Measurements from ENCODE around the gene SRRM3.

- TF ChIP-seq ZNF18 (tag by site-specific recombination; IDR thresholded peaks at IDR 0.05) = no peak
- no peak for TF ChIP-seq CTCF (tag by site-specific recombination; IDR thresholded peaks at IDR 0.05)
- TF ChIP-seq YY1 (tag by site-specific recombination; IDR thresholded peaks at IDR 0.05) = no peak
- no peak for TF ChIP-seq REPIN1 (tag by site-specific recombination; IDR thresholded peaks at IDR 0.05; ENCODE audit: low read depth)
- TF ChIP-seq ZNF426 (tag by site-specific recombination; IDR thresholded peaks at IDR 0.05) = no peak
- no peak for TF ChIP-seq ZEB2 (tag by site-specific recombination; IDR thresholded peaks at IDR 0.05)
- no peak for TF ChIP-seq ZBTB1 (tag by site-specific recombination; IDR thresholded peaks at IDR 0.05)
- no peak for TF ChIP-seq ZSCAN18 (tag by site-specific recombination; IDR thresholded peaks at IDR 0.05)
- TF ChIP-seq ZNF214 (tag by site-specific recombination; IDR thresholded peaks at IDR 0.05; ENCODE audit: borderline replicate concordance) = no peak
- TF ChIP-seq ZBTB7A (tag by site-specific recombination; IDR thresholded peaks at IDR 0.05; ENCODE audit: low read depth) = no peak
These were observed 99.3 kb downstream of the SRRM3 start for GRCh38 chr7:76301000-76301399.

Data from HEK293 (cell line).